Fibroblast of lung (primary cell): Measurements from ENCODE around the gene TOGARAM1.

ENCODE experiments used
- CTCF ChIP-seq, 2 donors: IDR thresholded peaks in 1 of 2; conservative IDR thresholded peaks in 1 of 2; 1 replicate in 1 of 2; 2 replicates in 1 of 2; pipeline ENCODE4 v1.5.1; 2011 to 2012; ENCODE audit warnings: low read length in 2 of 2, control low read depth in 1 of 2, inconsistent platforms in 1 of 2, low read depth in 1 of 2, mild to moderate bottlenecking in 1 of 2
- EZH2 ChIP-seq: IDR thresholded peaks from 2 replicates; pipeline ENCODE4 v1.5.1; 2012; ENCODE audit warnings: low read length, control low read depth, mild to moderate bottlenecking; ENCODE audit errors: missing control alignments

- TF ChIP-seq CTCF (conservative IDR thresholded peaks at IDR 0.05 in 1 of 2, IDR thresholded peaks at IDR 0.05 in 1 of 2; ENCODE audit: low read depth in 1 of 2, low read length in 2 of 2): no peak
- no peak for TF ChIP-seq EZH2
Observed at GRCh38 chr14:45003924-45004323, 41.9 kb downstream of the TOGARAM1 start.
